Tibial artery (tissue), 4 donors: ENCODE data around the gene RIMBP2.

Experiments
- DNase-seq, 2 donors: peaks; one replicate each; pipeline ENCODE4 v3.0.0-alpha.2; 2019
- H3K27ac ChIP-seq, 2 donors: fragments of 200-600 bp; sonication (generic) in 1 of 2; 1 replicate in 1 of 2; 2 replicates in 1 of 2; pipeline ENCODE4 v1.5.1; 2018 to 2019; ENCODE audit warnings: mild to moderate bottlenecking in 1 of 2
- H3K27me3 ChIP-seq, 2 donors: fragments of 200-600 bp; sonication (generic) in 1 of 2; one replicate each; pipeline versions ENCODE4 v1.5.1 to v1.6.0; 2016 to 2019
- H3K36me3 ChIP-seq, 3 donors: fragments of 200-600 bp; sonication (generic) in 2 of 3; one replicate each; pipeline ENCODE4 v1.5.1; 2016 to 2019; ENCODE audit warnings: mild to moderate bottlenecking in 2 of 3
- H3K4me1 ChIP-seq, 4 donors: fragments of 200-600 bp; sonication (generic) in 2 of 4; 1 replicate in 3 of 4; 2 replicates in 1 of 4; pipeline ENCODE4 v1.5.1; 2016 to 2019
- H3K4me3 ChIP-seq, 2 donors: fragments of 200-600 bp; sonication (generic) in 1 of 2; 1 replicate in 1 of 2; 2 replicates in 1 of 2; pipeline ENCODE4 v1.5.1; 2018 to 2019; ENCODE audit warnings: mild to moderate bottlenecking in 2 of 2
- H3K9me3 ChIP-seq, 3 donors: fragments of 200-600 bp; sonication (generic) in 1 of 3; one replicate each; pipeline ENCODE4 v1.5.1; 2016 to 2019
- CTCF ChIP-seq, 2 experiments: fragments of 200-600 bp in 1 of 2; fragments of 450-650 bp in 1 of 2; IDR thresholded peaks; one replicate each; pipeline ENCODE4 v1.5.1; 2017 to 2019; ENCODE audit warnings: antibody characterized with exemption in 2 of 2, mild to moderate bottlenecking in 1 of 2, moderate library complexity in 1 of 2
- intact Hi-C: fragments of 100-400 bp; cut with DNase I; formaldehyde crosslinking; loops from one replicate; pipeline ENCODE4 v1.15.0; 2023; ENCODE audit warnings: low total_unique reads

Gene RIMBP2

GRCh38 chr12:130687190-130687589 lies 28.9 kb downstream of the RIMBP2 start:
- H3K27me3 ChIP-seq = peaks cover 0 to 9% of the 10 kb centered on the region in 2 donors
- no peaks in the 10 kb centered on the region for H3K9me3 ChIP-seq
- H3K36me3 ChIP-seq = no peaks in the 10 kb centered on the region
- TF ChIP-seq CTCF (IDR thresholded peaks at IDR 0.05) = no peak
- no peak for DNase-seq
- H3K4me1 ChIP-seq = no peaks in the 10 kb centered on the region
- no peak overlapping the region for H3K27ac ChIP-seq
- intact Hi-C loops = no loop called here
- H3K4me3 ChIP-seq = no peak overlapping the region

- intact Hi-C loops = no loop called here
- Histone ChIP-seq H3K9me3 (no peaks in the 10 kb centered on the region), H3K36me3 (no peaks in the 10 kb centered on the region), H3K27ac (no peak overlapping the region), H3K4me1 (no peaks in the 10 kb centered on the region), H3K4me3 (no peak overlapping the region), H3K27me3 (peaks cover 0 to 9% of the 10 kb centered on the region in 2 donors)
- TF ChIP-seq CTCF (IDR thresholded peaks at IDR 0.05) = no peak
- no peak for DNase-seq
Observed at GRCh38 chr12:130686511-130686991, 29.5 kb downstream of the RIMBP2 start.

GRCh38 chr12:130685850-130686249 lies 30.2 kb downstream of the RIMBP2 start:
- Histone ChIP-seq H3K36me3 (no peaks in the 10 kb centered on the region), H3K4me3 (no peak overlapping the region), H3K9me3 (no peaks in the 10 kb centered on the region), H3K27ac (no peak overlapping the region), H3K27me3 (peaks cover 0 to 9% of the 10 kb centered on the region in 2 donors), H3K4me1 (no peaks in the 10 kb centered on the region)
- intact Hi-C loops = no loop called here
- TF ChIP-seq CTCF (IDR thresholded peaks at IDR 0.05) = no peak
- DNase-seq = no peak

GRCh38 chr12:130685250-130685787 lies 30.8 kb downstream of the RIMBP2 start:
- no peak for TF ChIP-seq CTCF (IDR thresholded peaks at IDR 0.05)
- DNase-seq = no peak

GRCh38 chr12:130683811-130684210 lies 32.3 kb downstream of the RIMBP2 start:
- no peak for TF ChIP-seq CTCF (IDR thresholded peaks at IDR 0.05)
- Histone ChIP-seq H3K4me1 (no peaks in the 10 kb centered on the region), H3K9me3 (no peaks in the 10 kb centered on the region), H3K4me3 (no peak overlapping the region), H3K36me3 (no peaks in the 10 kb centered on the region), H3K27me3 (peaks cover 0 to 9% of the 10 kb centered on the region in 2 donors), H3K27ac (no peak overlapping the region)
- intact Hi-C loops = no loop called here
- no peak for DNase-seq

More at GRCh38 chr12:130685250-130685787, 30.8 kb downstream of the RIMBP2 start:
- Histone ChIP-seq H3K27me3 (peaks cover 0 to 9% of the 10 kb centered on the region in 2 donors), H3K4me3 (no peak overlapping the region), H3K9me3 (no peaks in the 10 kb centered on the region), H3K4me1 (no peaks in the 10 kb centered on the region), H3K36me3 (no peaks in the 10 kb centered on the region), H3K27ac (no peak overlapping the region)
- intact Hi-C loops = no loop called here

GRCh38 chr12:130683080-130683479 lies 33.0 kb downstream of the RIMBP2 start:
- no peak for TF ChIP-seq CTCF (IDR thresholded peaks at IDR 0.05)
- H3K4me3 ChIP-seq = no peak overlapping the region
- no peaks in the 10 kb centered on the region for H3K4me1 ChIP-seq
- H3K36me3 ChIP-seq = no peaks in the 10 kb centered on the region
- intact Hi-C loops = no loop called here
- no peaks in the 10 kb centered on the region for H3K9me3 ChIP-seq
- H3K27ac ChIP-seq = no peak overlapping the region
- DNase-seq = no peak
- peaks cover 0 to 9% of the 10 kb centered on the region in 2 donors for H3K27me3 ChIP-seq
